GM19452 (cell line): ENCODE measurements around the gene ADAM29.
A peak's percentile ranks its signal among the peaks of the same experiment; 100 is the strongest.
"Not testable (repeated sequence)": the region's sequence is repeated elsewhere in the genome, so short reads cannot be mapped to it uniquely, and the experiment has no call there.

Experiments
- ATAC-seq: cut with Tn5 transposase; IDR thresholded peaks from one replicate; pipeline ENCODE4 v1.9.1; 2021; ENCODE audit not compliant: unreplicated experiment

ADAM29 gene

DNA sequence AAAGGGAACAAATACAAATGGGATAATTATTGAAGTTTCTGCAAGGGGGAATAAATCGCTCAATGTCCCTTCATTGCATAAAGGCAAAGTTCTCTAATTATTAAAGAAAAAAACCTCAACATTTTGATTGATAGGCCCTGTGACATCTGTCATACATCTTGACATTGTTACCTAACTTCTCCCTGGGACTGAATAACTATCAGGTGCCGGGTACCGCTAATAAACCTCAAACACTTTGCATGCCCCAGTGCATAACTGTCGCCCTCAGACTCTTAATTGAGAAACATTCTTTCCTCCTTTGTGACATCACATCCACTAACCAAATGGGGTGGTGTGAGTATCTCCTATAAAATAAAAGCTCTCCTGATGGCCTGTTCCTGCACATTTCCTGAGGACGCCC, at the start of gene ADAM29:
Gene ADAM29 (plus strand): TSS at position 301 of the 400 bp plus-strand sequence. CDS start 57,168 bp downstream, outside the sequence.
- ATAC-seq: no peak

DNA sequence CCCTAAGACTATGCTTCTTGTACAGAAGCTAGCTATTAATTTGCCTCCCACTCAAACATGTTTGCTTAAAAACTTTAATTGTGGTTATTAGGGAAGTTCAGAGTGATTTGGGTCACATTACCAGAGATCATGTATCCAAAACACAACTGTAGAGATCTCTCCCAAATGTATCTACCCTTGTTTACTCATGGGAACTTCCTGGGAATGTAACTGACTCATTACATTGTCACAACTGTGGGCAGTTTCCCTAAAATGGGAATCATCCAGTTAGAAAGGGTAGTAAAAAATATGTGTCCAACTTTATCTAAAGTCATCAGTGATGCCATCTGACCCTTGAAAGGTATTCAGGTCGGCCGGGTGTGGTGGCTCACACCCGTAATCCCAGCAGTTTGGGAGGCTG, 48.8 kb upstream of the ADAM29 start:
- no peak for ATAC-seq

DNA sequence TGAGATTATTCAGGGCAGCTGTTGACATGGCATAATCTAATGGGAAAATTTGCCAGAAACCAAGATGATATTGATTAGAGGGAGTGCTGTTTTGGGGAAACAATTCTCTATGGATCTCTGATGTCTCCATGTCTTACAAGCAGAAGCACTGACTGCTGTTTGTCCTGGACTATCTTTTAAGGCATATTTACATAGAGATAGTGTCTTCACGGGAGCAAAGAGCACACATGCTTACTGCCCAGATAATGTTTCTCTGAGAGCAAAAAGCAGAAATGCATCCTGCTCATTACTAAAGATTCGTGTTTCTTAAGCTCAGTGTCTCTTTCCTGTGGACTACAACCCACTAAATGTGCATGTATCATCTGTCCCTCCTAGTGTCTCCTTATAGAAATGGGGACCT, 47.8 kb upstream of the ADAM29 start:
- ATAC-seq: no peak

DNA sequence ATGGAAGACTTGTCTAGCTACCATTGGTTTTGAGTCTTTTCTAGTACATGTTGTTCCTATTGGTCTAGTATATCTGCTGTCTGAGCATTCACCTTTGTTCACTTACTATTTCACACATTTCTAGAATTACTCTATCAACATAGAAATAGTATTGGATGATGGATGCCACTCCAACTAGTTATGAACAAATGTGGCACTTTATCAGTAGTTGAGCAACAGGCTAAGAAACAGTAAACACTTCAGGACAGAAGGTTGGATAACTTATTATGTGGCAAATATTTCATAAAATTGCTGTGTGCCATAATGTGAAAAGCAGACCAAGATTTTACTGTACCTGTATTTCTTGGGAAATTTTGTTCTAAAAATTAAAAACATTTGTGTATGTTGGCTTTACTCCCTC, 46.8 kb upstream of the ADAM29 start:
- ATAC-seq: no peak

DNA sequence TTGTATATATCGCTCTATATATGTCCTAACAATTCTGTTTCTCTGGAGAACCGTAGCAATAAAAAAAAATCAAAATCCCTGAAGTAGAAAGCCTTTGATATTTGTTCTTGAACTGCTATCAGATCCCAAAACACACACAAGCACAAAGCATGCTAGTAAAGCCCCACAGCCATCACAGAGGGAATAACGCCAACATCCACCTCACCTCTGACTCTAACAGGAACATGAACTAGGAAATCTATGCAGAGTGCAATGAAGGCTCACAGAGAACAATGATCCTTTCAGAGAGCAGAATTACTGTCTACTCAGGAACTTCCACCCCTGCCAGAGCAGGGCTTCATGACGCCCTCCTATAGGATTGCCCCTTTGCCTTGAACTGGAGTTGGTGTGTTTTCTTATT, 45.0 kb upstream of the ADAM29 start:
- ATAC-seq: not testable (repeated sequence)

DNA sequence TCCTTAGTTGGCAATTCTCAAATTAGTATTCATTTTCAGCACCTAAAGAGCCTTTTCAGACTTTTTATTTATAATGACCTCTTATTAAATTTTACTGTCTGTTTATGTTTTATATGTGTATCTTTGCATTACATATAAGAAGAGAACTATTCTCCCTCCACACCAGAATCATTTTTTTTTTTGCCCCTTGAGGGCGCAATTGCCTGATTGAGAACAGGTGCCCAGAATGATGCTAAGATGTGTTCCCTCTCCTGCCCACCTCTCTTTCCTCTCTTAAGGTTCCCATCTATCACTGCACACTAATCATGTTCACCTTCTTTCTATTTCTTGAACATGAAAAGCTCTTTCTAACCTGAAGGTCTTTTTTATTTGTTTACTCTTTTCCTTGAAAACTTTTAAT, 44.2 kb upstream of the ADAM29 start:
- no peak for ATAC-seq

DNA sequence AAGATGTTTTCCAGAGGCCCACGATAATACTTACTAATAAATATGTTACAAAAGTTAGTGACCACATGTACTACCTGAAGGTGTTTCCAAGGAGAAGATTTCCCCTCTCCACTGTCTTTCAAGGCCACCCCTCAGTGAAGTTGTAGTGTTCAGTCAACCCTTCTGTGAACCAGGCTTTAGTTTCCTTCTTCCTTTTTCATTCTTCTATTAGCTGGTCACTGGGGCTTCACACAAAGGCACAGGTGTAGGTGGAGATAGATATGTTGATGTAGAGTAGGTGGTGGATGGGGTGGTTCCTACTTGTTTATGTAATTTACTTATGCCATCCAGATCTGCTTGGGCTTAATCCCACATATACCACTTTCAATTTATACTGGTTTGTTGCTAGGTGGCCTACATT, 43.3 kb upstream of the ADAM29 start:
- no peak for ATAC-seq

DNA sequence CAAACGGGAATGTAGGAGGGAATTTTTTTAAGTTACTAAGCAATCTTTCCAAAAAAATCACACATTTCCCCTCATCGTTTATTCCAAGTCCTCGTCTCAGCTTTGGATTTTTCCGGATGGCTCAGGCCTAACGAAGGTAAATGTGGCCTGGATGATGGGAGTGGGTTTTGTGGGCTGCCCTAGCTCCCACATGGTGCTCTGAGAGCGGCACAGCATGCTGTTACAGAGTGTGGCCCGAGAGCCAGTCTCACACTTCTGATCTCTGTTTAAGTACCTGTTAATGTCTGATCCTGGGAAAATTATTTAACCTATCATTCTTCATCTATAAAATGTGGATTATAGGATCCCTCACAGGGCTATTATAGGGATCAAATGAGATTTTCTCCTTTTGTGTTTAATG, 38.2 kb upstream of the ADAM29 start:
- ATAC-seq: no peak

DNA sequence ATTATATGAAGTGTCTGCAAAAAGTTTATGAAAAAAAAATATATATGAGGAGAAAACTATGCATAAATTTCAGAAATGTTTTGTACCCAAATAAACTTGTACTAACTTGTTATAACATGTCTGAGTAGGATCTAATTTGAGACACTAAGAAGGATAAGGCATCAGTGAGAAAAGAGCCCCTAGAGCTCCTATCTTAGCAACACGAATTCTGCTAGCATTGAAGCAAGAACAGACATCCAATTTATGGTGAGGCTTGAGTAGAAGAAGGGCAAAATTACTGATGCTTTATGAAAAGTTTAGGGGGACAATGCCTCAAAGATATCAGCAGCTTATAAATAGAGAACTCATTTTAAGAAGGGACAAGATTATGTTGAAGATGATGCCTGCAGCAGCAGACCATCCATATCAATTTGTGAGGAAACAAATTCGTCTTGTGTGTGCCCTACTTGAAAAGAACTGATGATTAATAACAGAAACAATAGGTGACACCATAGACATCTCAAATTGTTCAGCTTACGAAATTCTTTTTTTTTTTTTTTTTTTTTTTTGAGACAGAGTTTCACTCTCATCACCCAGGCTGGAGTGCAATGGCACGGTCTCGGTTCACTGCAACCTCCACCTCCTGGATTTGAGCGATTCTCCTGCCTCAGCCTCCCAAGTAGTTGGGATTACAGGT, 35.7 kb upstream of the ADAM29 start:
- no peak for ATAC-seq

DNA sequence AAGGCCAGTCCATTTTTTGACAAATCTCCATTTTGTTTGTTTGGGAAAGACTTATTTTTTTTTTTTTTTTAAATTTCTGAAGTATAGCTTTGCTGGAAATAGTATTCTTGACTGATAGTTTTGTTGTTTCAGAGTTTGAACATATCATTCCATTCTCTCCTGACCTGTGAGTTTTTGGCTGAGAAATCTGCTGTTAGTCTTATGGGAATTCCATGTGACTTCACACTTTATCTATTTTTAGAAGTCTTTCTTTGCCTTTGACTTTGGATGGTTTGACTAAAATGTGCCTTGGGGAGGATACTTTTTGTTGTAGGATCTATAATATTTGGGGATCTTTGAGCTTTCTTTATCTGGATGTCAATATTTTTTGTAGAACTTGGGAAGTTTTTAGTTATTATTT, 10.7 kb upstream of the ADAM29 start:
- ATAC-seq: no peak

DNA sequence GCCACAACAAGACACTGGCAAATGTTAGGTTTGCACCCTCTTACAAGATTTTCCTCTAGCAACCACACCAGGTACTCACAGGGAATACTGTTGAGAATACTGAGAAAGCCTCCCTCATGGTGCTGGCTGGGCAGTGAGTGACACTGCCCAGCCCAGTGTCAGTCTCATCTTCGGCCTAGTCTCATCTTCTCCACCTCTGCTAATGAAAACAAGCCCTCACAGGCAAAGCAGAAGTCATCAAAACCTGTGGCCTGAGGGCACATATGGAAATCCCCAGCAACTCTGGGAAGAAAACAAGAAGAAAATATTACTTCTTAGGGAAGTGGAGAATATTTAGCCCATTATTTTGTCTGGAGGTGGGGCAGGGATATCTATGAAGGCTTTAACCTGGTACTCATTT, 7.9 kb upstream of the ADAM29 start:
- no peak for ATAC-seq

DNA sequence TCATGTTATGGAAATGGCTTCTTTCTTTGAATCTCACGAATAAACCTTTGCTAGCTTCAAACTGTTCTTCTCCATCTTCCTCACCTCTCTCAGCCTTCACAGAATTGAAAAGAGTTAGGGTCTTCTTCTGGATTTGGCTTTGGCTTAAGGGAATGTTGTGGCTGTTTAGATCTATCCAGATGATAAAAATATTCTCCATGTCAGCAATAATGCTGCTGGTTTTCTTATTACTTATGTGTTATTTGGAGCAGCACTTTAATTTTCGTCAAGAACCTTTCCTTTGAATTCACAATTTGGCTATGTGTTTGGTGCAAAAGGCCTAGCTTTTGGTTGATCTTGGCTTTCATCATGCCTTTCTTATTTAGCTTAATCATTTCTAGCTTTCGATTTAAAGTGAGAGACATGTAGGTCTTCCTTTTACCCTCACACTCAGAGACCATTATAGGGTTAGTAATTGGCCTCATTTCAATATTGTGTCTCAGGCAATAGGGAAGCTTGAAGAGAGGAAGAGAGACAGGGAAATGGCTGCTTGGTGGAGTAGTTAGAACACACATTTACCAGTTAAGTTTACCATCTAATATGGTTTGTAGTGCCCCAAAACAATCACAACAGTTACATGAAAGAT, 5.1 kb upstream of the ADAM29 start:
- no peak for ATAC-seq

DNA sequence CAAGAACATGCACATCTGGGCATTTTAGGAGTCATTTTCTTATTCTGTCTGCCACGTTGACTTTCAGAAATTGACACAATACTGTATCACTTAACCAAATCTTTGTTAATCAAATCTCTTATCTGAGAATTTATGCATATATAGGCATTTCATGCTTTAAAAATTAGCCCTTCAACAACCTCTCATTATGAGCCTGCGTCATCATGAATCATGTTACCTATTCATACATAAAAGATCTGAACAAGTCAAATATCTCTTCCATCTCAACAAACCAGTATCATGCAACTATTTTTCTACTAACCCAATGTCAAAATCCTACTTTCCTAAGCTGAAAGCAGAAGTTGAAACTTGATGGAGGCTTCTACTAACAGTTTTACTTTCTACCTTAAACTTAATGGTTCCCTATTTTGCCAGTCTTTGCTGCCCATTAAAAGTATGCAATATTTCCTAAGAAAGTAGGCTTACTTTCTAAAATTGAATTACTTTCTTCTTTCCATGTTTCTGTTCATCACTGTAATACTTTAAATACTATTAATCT, 1.8 kb downstream of the ADAM29 start:
- ATAC-seq: no peak

DNA sequence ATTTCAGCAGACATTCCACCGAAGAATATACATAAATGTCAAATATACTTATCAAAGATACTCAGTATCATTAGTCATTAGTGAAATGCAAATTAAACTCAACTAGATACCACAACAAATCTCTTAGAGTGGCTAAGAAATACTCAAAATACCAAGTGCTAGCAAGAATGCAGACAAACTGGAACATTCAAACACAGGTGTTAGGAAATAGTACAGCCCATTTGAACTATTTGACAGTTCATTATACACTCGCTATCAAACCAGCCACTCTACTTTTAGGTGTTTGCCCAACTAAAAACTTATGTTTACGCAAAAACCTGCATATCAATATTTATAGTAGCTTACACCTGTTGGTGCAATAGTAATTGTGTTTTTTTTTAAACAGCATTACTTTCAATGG, 8.8 kb downstream of the ADAM29 start:
- no peak for ATAC-seq

DNA sequence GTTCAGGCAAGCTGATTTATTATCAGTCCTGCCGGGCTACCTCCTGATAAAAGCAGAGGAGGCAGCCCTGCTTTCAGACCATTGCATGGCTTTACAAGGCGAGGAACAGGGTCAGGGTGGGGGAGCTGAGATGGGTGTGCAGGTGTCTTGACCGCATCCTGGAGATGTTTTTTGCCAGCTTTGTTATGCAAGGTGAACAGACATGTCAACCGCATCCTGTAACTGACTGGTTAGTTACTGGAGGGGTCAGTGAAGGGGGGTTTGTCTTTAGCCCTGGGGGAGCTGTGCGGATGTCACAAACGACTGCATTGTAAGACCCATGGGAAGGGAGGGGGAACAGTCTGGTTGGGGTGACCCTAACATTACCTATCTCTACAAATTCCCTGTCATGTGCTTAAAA, 10.0 kb downstream of the ADAM29 start:
- peak; percentile 65 for ATAC-seq

DNA sequence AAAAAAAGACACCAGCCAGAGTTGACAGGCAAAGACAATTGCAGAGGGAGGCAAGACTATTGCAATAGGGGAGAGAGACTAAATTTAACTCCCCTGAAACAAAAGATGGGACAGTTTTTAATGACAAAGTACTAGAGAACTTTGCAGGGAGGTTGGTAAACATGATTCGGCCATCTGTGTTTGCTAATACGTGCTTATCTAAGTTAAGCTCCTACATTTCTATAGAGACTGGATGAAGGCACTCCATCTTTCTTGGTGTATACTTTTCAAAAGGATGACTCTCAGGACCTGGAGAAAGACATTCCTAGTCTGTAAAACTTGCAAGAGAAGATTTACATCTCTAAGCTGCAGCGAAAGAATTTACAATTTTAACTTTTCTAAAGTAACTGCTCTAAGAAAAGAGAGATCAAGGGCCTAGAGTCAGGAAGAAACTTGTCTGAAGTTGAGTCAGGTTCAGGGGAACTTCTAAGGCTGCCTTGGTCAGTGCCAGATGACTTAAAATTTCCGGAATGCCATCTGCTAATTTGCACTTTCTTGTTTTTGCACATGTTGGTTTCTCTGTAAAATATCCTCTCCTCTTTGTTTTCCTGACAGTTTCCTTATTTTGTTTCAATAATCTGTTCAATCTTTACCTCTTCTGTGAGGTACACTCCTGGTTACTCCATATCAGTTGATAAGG, 10.6 kb downstream of the ADAM29 start:
- peak; percentile 6 for ATAC-seq

DNA sequence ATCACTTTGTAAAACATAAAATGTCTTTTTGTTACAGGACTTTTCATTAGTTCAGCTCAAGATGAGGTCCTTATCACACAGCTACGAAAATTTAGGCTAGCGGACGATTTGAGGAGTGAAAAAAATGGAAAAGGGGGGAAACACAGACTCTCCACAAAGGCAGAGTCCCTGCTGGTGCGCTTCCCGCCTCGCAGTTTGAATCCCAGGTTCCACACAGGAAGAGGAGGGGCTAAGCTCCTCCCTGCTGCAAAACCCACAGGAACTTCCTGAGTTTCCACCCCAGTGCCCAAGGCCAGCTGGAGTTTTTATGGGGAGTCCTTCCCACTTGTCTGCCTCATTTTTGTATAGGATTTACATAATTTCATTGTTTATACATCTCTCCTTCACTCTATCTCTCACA, 11.2 kb downstream of the ADAM29 start:
- no peak for ATAC-seq

DNA sequence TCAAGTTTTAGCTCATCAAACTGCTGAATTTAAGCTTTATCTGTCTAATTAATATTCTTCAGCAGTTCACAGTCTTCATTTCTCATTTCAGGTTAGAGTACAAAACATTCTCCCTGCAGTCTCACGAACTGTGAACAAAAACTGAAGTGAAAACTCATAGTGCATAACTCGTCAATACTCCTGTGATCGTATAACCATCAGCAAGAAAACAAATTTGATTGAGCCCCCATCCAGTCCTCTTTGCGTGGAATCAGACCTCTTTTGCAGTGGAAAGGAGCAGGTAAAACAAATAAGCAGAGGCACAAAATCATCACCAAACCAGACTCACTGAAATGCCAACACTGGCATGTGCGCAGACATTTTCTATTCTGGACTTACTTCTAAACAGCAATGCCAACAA, 12.7 kb downstream of the ADAM29 start:
- no peak for ATAC-seq

DNA sequence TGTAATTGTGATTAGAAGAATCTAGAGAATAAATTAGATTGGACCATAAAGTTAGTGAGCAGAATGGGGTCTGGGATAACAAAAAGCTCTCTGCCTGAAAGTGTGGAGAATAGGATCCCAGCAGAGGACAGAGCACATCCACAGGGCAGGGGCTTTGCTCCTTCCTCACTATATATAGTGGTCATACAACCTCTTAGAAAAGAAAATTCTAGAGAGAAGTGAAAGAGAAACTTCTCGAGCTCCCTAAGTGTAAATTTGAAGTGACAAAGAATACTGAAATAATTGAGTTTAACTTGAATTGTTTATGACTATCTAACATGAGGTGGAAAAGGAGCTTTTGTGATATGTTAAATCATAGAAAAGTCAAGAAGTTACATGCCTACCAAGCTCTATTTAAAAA, 14.9 kb downstream of the ADAM29 start:
- ATAC-seq: no peak

DNA sequence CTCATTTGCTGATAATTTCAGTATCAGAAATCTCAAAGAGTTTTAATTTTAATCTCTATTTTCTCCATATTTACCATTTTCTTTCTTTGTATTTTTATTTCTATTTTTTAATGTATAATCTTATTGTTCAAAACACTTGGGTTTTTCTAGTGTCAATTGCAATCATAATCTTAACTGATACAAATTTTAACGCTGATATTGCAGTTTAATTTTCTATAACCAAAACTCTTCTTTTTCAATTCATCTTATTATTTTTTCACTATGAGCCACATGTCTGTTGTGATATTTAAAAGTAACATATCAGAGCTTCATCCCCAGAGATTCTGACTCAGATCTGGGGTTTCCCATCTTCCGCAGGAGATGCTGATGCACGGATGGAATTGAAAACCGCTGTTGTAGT, 16.2 kb downstream of the ADAM29 start:
- ATAC-seq: no peak

DNA sequence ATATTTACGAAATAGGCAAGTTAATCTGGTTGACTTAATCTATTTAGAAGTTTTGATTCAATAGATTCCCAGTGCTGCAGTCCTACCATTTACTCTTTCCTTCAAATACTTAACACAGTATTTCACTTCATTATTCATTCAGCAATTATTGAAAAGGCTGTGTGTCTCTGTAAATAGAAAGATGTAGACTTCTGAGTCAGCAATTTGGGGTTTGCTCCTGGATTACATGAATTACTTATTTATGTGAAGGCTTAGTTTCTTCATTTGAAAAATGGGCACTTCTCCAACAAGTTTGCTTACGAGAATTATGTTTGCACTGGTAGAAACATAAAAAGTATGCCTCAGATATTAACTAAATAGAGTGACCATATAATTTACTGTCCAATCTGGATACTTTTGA, 17.4 kb downstream of the ADAM29 start:
- ATAC-seq: no peak

DNA sequence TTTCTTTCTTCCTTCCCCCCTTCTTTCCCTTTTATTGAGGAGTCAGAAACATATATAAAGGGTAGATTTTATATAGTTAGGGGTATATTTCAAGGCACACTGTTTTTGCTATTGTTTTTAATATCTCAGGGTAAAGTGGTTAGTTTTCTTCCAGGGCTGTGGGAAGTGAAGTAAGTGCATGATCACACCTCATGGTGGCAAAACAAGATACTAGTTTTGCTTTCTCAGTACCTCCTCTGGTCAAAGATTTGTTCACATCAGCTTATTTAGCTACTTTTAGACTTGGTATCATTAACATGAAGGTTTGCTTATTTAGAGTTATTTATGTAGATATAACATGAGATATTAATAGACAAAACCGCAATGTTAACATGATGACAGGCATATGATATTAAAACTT, 21.8 kb downstream of the ADAM29 start:
- no peak for ATAC-seq
